ENCODE results near the gene GATA5.

The GATA5 gene

DNA sequence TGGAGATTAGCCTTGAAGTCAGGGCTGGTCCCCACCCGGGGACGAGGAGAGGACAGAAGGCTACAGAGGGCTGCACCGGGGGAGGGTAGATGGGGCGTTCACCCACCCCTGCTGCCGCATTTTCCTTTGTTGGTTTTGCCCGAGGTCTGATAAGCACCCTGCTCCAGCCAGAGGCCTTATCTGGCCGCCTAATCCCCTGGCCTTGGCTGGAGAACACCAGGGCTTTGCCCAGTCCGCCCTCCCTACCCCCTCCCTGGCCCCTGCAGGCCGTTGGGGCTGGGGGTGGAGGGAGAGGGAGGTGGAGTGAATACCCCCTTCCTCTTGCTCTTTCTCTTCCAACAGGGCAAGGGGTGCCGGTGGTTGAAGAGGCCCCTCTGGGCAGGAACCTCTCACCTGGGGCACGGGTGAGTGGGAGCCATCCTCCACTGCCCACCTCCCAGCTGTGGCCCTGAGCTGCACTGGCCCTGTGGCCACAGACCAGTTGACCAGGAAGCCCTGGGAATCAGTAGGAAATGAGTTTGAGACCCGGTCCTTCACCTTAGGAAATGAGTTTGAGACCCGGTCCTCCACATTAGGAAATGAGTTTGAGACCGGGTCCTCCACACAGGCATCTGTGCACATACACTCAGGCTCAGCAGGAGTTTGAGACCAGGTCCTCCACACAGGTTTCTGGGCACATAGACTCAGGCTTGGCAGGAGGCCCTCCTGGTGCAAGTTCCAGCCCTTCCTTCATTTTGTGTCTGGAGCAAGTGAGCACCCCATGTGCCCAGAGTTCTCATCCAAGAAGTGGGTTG is 12.0 kb upstream of the GATA5 start:
- H3K9me3 ChIP-seq (ENCODE audit: low read depth, low read length): no peaks in the 10 kb centered on the region
- H3K4me3 ChIP-seq: no peak overlapping the region
- no peaks in the 10 kb centered on the region for H3K36me3 ChIP-seq (ENCODE audit: insufficient read depth, low read length)
- no peak overlapping the region for H3K9ac ChIP-seq (ENCODE audit: insufficient read length)
- TF ChIP-seq EZH2 (IDR thresholded peaks at IDR 0.05) (no peak), POLR2AphosphoS5 (IDR thresholded peaks at IDR 0.05; ENCODE audit: borderline replicate concordance, low read depth, low read length) (no peak), FOXP2 (optimal IDR thresholded peaks at IDR 0.05; ENCODE audit: control extremely low read depth, extremely low read length, insufficient read depth) (no peak)
- no peak for DNase-seq (ENCODE audit: low read depth, low spot score)
- H3K27ac ChIP-seq: no peak overlapping the region

DNA sequence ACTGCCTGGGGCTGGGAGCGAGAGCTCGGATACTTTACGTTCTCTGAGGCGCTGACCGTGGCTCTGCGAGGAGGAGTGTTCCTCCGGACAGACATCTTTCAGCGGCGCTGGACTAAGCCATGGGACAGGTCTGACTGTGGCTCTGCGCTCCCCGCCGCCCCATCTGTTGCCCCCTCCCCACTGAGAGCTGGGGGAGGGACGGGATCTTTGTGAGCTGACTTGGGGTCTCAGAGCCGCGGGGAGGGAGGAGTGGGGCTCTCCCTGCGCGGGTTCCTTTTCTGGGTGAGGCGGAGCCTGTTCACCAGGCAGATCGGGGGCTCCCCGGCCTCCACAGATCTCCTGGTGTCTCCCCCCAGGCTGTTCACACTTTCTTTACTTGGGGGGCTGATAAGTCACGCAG is 11.3 kb upstream of the GATA5 start:
- Histone ChIP-seq H3K36me3 (ENCODE audit: insufficient read depth, low read length) (no peaks in the 10 kb centered on the region), H3K4me3 (no peak overlapping the region), H3K9me3 (ENCODE audit: low read depth, low read length) (no peaks in the 10 kb centered on the region), H3K27ac (no peak overlapping the region), H3K9ac (ENCODE audit: insufficient read length) (no peak overlapping the region)
- no peak for TF ChIP-seq POLR2AphosphoS5 (IDR thresholded peaks at IDR 0.05; ENCODE audit: borderline replicate concordance, low read depth, low read length)
- no peak for TF ChIP-seq FOXP2 (optimal IDR thresholded peaks at IDR 0.05; ENCODE audit: control extremely low read depth, extremely low read length, insufficient read depth)
- no peak for TF ChIP-seq EZH2 (IDR thresholded peaks at IDR 0.05)
- no peak for DNase-seq (ENCODE audit: low read depth, low spot score)

DNA sequence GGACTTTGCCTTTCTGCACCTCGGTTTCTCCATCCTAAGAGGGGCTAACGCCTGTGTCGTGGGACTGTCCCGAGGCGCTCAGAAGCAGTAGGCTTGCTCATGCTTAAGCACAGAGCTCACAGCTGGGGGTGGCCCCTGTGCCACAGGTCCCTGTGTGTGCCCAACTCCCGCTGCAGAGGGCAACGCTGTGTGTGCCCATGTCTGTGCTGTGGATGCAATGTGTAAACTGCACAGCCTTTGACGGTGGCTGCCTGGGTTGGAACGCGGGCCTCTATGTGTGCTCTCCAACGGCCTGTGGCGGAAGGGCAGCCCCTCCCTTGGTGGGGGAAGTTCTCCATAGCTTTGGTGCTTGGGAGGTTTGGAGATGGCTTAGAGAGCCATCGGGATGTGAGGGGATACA is 10.7 kb upstream of the GATA5 start:
- Histone ChIP-seq H3K36me3 (ENCODE audit: insufficient read depth, low read length) (no peaks in the 10 kb centered on the region), H3K27ac (no peak overlapping the region), H3K9me3 (ENCODE audit: low read depth, low read length) (no peaks in the 10 kb centered on the region), H3K4me3 (no peak overlapping the region), H3K9ac (ENCODE audit: insufficient read length) (no peak overlapping the region)
- DNase-seq (ENCODE audit: low read depth, low spot score): no peak
- TF ChIP-seq FOXP2 (optimal IDR thresholded peaks at IDR 0.05; ENCODE audit: control extremely low read depth, extremely low read length, insufficient read depth): no peak
- TF ChIP-seq POLR2AphosphoS5 (IDR thresholded peaks at IDR 0.05; ENCODE audit: borderline replicate concordance, low read depth, low read length): no peak
- TF ChIP-seq EZH2 (IDR thresholded peaks at IDR 0.05): no peak

DNA sequence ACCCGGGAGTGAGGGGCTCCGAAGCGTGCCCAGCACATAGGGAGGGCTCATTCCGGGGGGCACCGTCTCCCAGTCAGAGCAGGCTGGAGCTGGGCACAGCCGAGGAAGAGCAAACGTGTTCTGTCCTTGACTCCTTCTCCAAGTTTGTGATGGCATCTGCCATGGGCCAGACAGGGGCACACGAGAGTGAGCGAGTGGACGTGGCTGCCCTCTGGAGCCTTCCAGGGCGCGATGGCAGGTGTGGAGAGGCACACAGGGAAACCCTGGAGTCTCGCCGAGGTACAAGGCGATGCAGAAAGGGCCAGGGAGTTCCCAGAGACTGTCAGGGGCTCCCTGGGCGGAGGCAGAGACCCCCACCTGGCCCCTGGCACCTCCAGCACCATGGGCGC is 9.9 kb upstream of the GATA5 start:
- no peak overlapping the region for H3K27ac ChIP-seq
- no peak overlapping the region for H3K4me3 ChIP-seq
- TF ChIP-seq EZH2 (IDR thresholded peaks at IDR 0.05): no peak
- no peak for TF ChIP-seq POLR2AphosphoS5 (IDR thresholded peaks at IDR 0.05; ENCODE audit: borderline replicate concordance, low read depth, low read length)
- no peak for TF ChIP-seq FOXP2 (optimal IDR thresholded peaks at IDR 0.05; ENCODE audit: control extremely low read depth, extremely low read length, insufficient read depth)
- no peaks in the 10 kb centered on the region for H3K9me3 ChIP-seq (ENCODE audit: low read depth, low read length)
- no peaks in the 10 kb centered on the region for H3K36me3 ChIP-seq (ENCODE audit: insufficient read depth, low read length)
- DNase-seq (ENCODE audit: low read depth, low spot score): no peak
- no peak overlapping the region for H3K9ac ChIP-seq (ENCODE audit: insufficient read length)

DNA sequence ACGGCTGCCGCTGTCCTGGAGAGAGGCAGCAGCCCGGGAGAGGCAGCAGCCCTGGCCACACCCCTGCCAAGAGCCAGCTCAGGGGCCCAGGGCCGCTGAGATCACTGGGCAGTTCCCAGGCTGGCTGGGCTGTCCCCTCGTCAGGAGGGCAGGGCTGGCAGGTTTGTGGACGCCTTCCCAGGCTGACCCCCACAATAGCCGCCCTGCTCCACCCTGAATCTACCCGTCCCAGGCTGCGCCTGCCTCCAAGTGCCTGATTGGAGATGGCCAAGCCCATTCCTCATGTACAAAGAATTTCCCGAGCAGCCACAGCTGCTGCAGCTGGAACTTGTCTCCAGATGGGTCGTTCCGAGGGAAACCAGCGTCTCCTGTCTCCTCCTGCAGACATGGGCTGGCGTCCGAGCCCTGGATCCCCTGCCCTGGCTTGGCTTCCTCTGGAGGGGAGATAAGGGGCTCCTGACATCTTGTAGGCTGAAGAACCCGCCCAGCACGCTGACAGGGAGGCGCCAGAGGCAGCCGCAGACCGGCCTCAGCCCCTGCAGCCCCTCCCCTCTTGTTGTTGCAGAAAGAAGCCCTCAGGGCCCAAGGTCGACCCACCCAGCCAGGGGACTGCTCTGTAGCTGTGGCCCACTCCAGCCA is 9.4 kb upstream of the GATA5 start:
- TF ChIP-seq EZH2 (IDR thresholded peaks at IDR 0.05): no peak
- TF ChIP-seq FOXP2 (optimal IDR thresholded peaks at IDR 0.05; ENCODE audit: control extremely low read depth, extremely low read length, insufficient read depth): no peak
- no peak for TF ChIP-seq POLR2AphosphoS5 (IDR thresholded peaks at IDR 0.05; ENCODE audit: borderline replicate concordance, low read depth, low read length)
- no peaks in the 10 kb centered on the region for H3K9me3 ChIP-seq (ENCODE audit: low read depth, low read length)
- DNase-seq (ENCODE audit: low read depth, low spot score): no peak
- no peak overlapping the region for H3K27ac ChIP-seq
- no peaks in the 10 kb centered on the region for H3K36me3 ChIP-seq (ENCODE audit: insufficient read depth, low read length)
- H3K9ac ChIP-seq (ENCODE audit: insufficient read length): no peak overlapping the region
- H3K4me3 ChIP-seq: no peak overlapping the region

DNA sequence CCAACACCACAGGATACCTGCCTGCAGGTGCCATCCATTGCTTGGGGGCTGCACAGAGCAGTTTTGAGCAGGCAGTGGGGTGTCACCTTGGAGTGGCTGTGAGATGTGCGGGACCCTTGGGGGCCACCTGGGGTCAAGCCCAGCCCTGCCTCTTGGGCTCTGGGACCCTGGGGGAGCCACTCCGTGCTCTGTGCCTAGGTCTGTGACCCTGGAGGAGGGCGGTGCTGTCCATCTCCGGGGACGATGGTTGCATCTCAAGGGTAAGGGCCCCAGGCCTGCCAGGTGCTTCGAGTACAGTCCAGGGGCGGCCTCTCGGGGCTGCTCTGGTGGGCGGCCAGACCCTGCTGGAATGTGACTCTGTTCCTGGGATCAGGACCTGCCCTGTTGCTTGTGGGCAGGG is 8.7 kb upstream of the GATA5 start:
- Histone ChIP-seq H3K27ac (no peak overlapping the region), H3K9me3 (ENCODE audit: low read depth, low read length) (no peaks in the 10 kb centered on the region), H3K9ac (ENCODE audit: insufficient read length) (no peak overlapping the region), H3K4me3 (no peak overlapping the region), H3K36me3 (ENCODE audit: insufficient read depth, low read length) (no peaks in the 10 kb centered on the region)
- DNase-seq (ENCODE audit: low read depth, low spot score): no peak
- no peak for TF ChIP-seq POLR2AphosphoS5 (IDR thresholded peaks at IDR 0.05; ENCODE audit: borderline replicate concordance, low read depth, low read length)
- TF ChIP-seq FOXP2 (optimal IDR thresholded peaks at IDR 0.05; ENCODE audit: control extremely low read depth, extremely low read length, insufficient read depth): no peak
- TF ChIP-seq EZH2 (IDR thresholded peaks at IDR 0.05): no peak

DNA sequence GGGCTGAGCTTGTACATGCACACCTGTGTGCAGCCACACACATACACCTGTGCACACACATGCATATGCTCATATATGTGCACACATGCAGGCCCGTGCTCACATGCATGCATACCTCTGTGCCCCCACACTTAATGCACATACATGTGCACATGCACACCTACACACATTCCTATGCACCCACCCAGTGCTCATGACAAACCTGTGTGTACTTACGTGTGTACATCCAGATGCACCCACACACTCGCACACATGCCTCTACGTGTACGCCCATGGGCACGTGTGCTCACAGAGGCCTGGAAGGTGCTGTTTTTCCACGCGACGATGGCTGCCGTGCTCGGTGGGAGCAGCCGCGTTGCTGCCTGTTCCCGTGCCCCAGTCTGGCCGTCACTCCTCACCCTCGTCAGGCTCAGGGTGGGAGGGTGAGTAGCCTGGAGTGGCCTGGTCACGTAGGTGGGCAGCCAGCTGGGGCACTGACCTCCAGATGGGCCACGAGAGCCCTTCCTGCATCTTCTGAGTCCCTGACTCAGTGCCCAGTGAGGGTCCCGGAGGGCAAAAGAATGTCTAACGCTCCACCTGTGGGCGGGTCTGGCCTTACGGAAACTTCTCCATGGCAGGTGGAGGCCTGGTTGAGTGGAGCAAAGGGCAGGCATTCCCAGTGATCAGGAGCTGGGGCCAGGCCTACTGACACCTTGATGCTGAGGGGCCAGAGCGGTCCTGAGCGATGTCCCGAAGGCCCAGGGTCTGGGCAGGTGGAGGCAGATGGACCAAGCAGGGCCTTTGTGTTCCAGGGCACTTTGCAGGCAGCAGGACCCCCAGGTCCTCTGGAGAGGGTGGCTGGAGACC is 8.0 kb upstream of the GATA5 start:
- no peak for TF ChIP-seq FOXP2 (optimal IDR thresholded peaks at IDR 0.05; ENCODE audit: control extremely low read depth, extremely low read length, insufficient read depth)
- no peak for TF ChIP-seq EZH2 (IDR thresholded peaks at IDR 0.05)
- TF ChIP-seq POLR2AphosphoS5 (IDR thresholded peaks at IDR 0.05; ENCODE audit: borderline replicate concordance, low read depth, low read length): no peak
- Histone ChIP-seq H3K27ac (no peak overlapping the region), H3K4me3 (no peak overlapping the region), H3K9me3 (ENCODE audit: low read depth, low read length) (no peaks in the 10 kb centered on the region), H3K36me3 (ENCODE audit: insufficient read depth, low read length) (no peaks in the 10 kb centered on the region), H3K9ac (ENCODE audit: insufficient read length) (no peak overlapping the region)
- no peak for DNase-seq (ENCODE audit: low read depth, low spot score)

DNA sequence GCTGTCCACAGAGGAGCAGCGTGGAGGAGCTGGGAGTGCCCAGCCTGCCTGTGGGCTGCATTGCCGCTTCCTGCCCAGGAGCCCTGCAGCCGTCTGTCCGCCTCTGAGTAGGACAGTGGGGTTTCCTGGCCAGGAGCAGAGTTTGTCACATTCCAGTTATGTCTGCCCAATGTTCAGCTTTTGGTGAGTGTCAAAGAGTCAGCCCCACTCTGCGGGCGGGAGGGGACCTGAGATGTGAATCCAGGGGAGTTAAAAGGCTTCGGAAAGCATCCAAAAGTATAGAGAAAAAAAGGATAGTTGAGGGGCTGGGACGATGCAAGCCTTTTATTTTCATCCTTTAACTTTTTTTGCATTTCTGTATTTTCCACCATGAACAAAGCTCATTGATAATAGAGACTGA is 7.2 kb upstream of the GATA5 start:
- no peak for TF ChIP-seq EZH2 (IDR thresholded peaks at IDR 0.05)
- TF ChIP-seq FOXP2 (optimal IDR thresholded peaks at IDR 0.05; ENCODE audit: control extremely low read depth, extremely low read length, insufficient read depth): no peak
- TF ChIP-seq POLR2AphosphoS5 (IDR thresholded peaks at IDR 0.05; ENCODE audit: borderline replicate concordance, low read depth, low read length): no peak
- Histone ChIP-seq H3K27ac (no peak overlapping the region), H3K36me3 (ENCODE audit: insufficient read depth, low read length) (no peaks in the 10 kb centered on the region), H3K4me3 (no peak overlapping the region), H3K9ac (ENCODE audit: insufficient read length) (no peak overlapping the region), H3K9me3 (ENCODE audit: low read depth, low read length) (no peaks in the 10 kb centered on the region)
- DNase-seq (ENCODE audit: low read depth, low spot score): no peak
